DMS153 treated with DMSO at 0.1 percent for 48 hours (cell line): ENCODE measurements around the gene IFFO2.
"Not testable (repeated sequence)": the region's sequence is repeated elsewhere in the genome, so short reads cannot be mapped to it uniquely, and the experiment has no call there.

Source experiments
- DNase-seq: peaks from one replicate; lab custom pipeline; 2025; ENCODE audit not compliant: unreplicated experiment; lab: John Stamatoyannopoulos, UW

The IFFO2 gene

GRCh38 chr1:18900303-18900841 is 56.1 kb downstream of the IFFO2 start:
- DNase-seq: no peak

- DNase-seq: no peak
Measured at GRCh38 chr1:18899363-18900049, 57.0 kb downstream of the IFFO2 start.

GRCh38 chr1:18898567-18898966 is 57.9 kb downstream of the IFFO2 start:
- no peak for DNase-seq

GRCh38 chr1:18895317-18895716 is 61.2 kb downstream of the IFFO2 start:
- no peak for DNase-seq

GRCh38 chr1:18893120-18893519 is 63.4 kb downstream of the IFFO2 start:
- DNase-seq: no peak

- not testable (repeated sequence) for DNase-seq
Measured at GRCh38 chr1:18891858-18892257, 64.6 kb downstream of the IFFO2 start.

- no peak for DNase-seq
Measured at GRCh38 chr1:18891426-18891780, 65.1 kb downstream of the IFFO2 start.

GRCh38 chr1:18890706-18891425 is 65.6 kb downstream of the IFFO2 start:
- DNase-seq: no peak

GRCh38 chr1:18886003-18886335 is 70.5 kb downstream of the IFFO2 start:
- DNase-seq: no peak

- DNase-seq: no peak
Measured at GRCh38 chr1:18885311-18886002, 71.0 kb downstream of the IFFO2 start.

GRCh38 chr1:18884727-18885126 is 71.7 kb downstream of the IFFO2 start:
- no peak for DNase-seq

GRCh38 chr1:18884419-18884717 is 72.1 kb downstream of the IFFO2 start:
- no peak for DNase-seq

GRCh38 chr1:18883636-18884418 is 72.6 kb downstream of the IFFO2 start:
- DNase-seq: peak; percentile 2

GRCh38 chr1:18883079-18883478 is 73.4 kb downstream of the IFFO2 start:
- no peak for DNase-seq

- no peak for DNase-seq
Measured at GRCh38 chr1:18882486-18882885, 74.0 kb downstream of the IFFO2 start.

- no peak for DNase-seq
Measured at GRCh38 chr1:18881642-18882431, 74.6 kb downstream of the IFFO2 start.

GRCh38 chr1:18881164-18881563 is 75.3 kb downstream of the IFFO2 start:
- no peak for DNase-seq

GRCh38 chr1:18880585-18880984 is 75.9 kb downstream of the IFFO2 start:
- DNase-seq: no peak

- DNase-seq: no peak
Measured at GRCh38 chr1:18879791-18880309, 76.6 kb downstream of the IFFO2 start.

- DNase-seq: no peak
Measured at GRCh38 chr1:18879215-18879790, 77.2 kb downstream of the IFFO2 start.
